Upper lobe of left lung (tissue), 4 donors: Measurements from ENCODE around the gene EMP1.

Experiments
- POLR2A ChIP-seq, 4 donors: fragments of 450-650 bp; IDR thresholded peaks; one replicate each; pipeline ENCODE4 v1.5.1; 2016 to 2017; ENCODE audit warnings: antibody characterized with exemption in 4 of 4, mild to moderate bottlenecking in 2 of 4
- POLR2AphosphoS5 ChIP-seq, 2 donors: sonication (generic); formaldehyde crosslinking; IDR thresholded peaks; one replicate each; pipeline ENCODE4 v1.5.1; 2017; ENCODE audit warnings: antibody characterized with exemption in 2 of 2
- TF ChIP-seq, protein P1 (sequence below), 6 experiments: fragments of 450-650 bp in 4 of 6; fragments of 200-600 bp in 2 of 6; sonication (generic) in 2 of 6; IDR thresholded peaks; one replicate each; pipeline ENCODE4 v1.5.1; 2016 to 2019; ENCODE audit warnings: antibody characterized with exemption in 6 of 6

DNA sequence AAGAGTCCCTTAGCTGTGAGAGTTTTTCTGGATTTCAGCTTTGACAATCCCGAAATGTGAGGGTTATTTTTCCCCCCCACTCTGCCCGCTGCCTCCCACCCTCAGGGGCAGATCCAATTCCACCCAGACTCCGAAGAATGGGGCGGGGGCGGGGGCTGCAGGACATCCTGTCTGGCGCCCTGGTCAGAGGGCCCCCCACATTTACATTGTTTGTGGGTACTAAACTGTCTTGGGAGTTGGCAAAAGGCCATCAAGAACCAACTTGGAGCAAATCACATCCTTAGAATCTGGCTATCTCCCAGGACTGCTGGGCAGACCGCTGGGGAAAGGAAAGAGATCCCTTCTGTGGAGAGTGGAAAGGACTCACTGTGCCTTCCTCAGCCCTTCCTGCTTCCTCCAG is 2.4 kb downstream of the EMP1 start:
- TF ChIP-seq, protein P1, sequence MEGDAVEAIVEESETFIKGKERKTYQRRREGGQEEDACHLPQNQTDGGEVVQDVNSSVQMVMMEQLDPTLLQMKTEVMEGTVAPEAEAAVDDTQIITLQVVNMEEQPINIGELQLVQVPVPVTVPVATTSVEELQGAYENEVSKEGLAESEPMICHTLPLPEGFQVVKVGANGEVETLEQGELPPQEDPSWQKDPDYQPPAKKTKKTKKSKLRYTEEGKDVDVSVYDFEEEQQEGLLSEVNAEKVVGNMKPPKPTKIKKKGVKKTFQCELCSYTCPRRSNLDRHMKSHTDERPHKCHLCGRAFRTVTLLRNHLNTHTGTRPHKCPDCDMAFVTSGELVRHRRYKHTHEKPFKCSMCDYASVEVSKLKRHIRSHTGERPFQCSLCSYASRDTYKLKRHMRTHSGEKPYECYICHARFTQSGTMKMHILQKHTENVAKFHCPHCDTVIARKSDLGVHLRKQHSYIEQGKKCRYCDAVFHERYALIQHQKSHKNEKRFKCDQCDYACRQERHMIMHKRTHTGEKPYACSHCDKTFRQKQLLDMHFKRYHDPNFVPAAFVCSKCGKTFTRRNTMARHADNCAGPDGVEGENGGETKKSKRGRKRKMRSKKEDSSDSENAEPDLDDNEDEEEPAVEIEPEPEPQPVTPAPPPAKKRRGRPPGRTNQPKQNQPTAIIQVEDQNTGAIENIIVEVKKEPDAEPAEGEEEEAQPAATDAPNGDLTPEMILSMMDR (IDR thresholded peaks at IDR 0.05): no peak
- no peak for TF ChIP-seq POLR2A (IDR thresholded peaks at IDR 0.05)
- TF ChIP-seq POLR2AphosphoS5 (IDR thresholded peaks at IDR 0.05): peak in 1 of 2 donors; percentile 36
